ENCODE measurements around the gene CLIC1. TPM values are rescaled to one million over a fixed set of nuclear protein-coding genes. Genes with fewer than 3 reads are reported as not detected.
A peak's percentile ranks its signal among the peaks of the same experiment; 100 is the strongest.

CLIC1 gene
- total RNA-seq, 4 donors from 2014 or later, result 253 to 375 (median 362) TPM

DNA sequence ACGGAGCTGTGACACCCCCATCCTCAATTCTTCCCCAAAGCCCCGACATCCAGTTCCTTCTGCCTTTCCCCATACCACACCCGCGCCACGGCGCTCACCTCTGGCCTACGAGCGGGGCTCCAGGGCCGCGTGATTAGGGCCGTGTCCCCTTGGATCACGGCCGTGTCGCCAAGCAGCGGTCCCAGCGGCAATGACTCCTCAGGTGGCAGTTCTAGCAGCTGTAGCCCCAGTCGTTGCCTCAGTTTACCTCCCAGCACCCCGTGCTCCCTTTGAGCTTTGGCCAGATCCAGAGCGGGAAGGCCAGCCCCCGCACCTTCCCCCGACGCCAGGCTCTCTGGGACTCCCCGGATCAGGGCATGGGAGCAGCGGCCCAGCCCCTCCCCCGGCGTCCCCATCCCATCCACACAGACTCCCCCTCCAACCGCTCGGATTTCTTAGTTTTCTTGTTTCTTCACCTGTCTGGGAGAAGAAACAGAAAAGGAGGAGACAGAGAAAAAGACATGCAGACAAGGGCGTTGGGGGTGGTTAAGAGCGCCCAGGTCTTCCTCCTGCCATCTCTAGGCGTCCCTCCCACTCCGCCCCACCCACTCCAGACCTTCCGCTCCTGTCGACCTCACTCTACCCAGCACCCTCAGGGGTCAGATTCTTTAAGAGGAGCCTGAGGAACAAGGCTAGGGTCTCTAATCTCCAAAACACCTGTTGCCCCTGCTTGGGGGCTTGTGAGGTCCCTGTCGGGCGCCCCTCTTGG is 7.4 kb downstream of the CLIC1 start, which contains the start of gene DDAH2:
Gene DDAH2, minus strand, starts transcription at position 533 of the 748 bp plus-strand sequence. Its CDS starts 138 bp downstream, at position 395.
- H3K27ac ChIP-seq, result peak within 1 kb of the TSS; percentile 94 to 99 (median 96)
- peaks cover 17 to 63% (median 39%) of the 10 kb centered on the region in 4 donors for H3K4me1 ChIP-seq
- no peaks in the 10 kb centered on the region for H3K9me3 ChIP-seq
- 0 to 25% methylated on average over 2 to 36 of the region's 36 CpGs for WGBS, 2 donors (ENCODE audit: low coverage in 1 of 2)
- intact Hi-C loops (cut with DNase I; ENCODE audit: low total_unique reads), result loop anchor here (5.0 kb wide), 1 partner anchor 103 kb away; no protein-coding TSS in a partner anchor
- peaks cover 0 to 27% (median 13%) of the 10 kb centered on the region in 4 donors for H3K36me3 ChIP-seq
- peak; percentile 33 for DNase-seq
- H3K27me3 ChIP-seq, result no peaks in the 10 kb centered on the region
- peak within 1 kb of the TSS; percentile 58 to 79 (median 73) for H3K4me3 ChIP-seq
- no peak for TF ChIP-seq EP300 (IDR thresholded peaks at IDR 0.05; ENCODE audit: low read depth)
- no peak for TF ChIP-seq POLR2A (IDR thresholded peaks at IDR 0.05)
- no peak for TF ChIP-seq POLR2AphosphoS5 (IDR thresholded peaks at IDR 0.05)
- TF ChIP-seq, protein P1, sequence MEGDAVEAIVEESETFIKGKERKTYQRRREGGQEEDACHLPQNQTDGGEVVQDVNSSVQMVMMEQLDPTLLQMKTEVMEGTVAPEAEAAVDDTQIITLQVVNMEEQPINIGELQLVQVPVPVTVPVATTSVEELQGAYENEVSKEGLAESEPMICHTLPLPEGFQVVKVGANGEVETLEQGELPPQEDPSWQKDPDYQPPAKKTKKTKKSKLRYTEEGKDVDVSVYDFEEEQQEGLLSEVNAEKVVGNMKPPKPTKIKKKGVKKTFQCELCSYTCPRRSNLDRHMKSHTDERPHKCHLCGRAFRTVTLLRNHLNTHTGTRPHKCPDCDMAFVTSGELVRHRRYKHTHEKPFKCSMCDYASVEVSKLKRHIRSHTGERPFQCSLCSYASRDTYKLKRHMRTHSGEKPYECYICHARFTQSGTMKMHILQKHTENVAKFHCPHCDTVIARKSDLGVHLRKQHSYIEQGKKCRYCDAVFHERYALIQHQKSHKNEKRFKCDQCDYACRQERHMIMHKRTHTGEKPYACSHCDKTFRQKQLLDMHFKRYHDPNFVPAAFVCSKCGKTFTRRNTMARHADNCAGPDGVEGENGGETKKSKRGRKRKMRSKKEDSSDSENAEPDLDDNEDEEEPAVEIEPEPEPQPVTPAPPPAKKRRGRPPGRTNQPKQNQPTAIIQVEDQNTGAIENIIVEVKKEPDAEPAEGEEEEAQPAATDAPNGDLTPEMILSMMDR (IDR thresholded peaks at IDR 0.05), result peak in 3 of 5 experiments; percentile 42 to 78 (median 51)
- in situ Hi-C loops (cut with MboI; ENCODE audit: low pct_ligation_motif_present in 1 of 4, low pct_unique_long_range_greater_than_20kb in 1 of 4, low sequenced_read_pairs in 3 of 4), result no loop called here

DNA sequence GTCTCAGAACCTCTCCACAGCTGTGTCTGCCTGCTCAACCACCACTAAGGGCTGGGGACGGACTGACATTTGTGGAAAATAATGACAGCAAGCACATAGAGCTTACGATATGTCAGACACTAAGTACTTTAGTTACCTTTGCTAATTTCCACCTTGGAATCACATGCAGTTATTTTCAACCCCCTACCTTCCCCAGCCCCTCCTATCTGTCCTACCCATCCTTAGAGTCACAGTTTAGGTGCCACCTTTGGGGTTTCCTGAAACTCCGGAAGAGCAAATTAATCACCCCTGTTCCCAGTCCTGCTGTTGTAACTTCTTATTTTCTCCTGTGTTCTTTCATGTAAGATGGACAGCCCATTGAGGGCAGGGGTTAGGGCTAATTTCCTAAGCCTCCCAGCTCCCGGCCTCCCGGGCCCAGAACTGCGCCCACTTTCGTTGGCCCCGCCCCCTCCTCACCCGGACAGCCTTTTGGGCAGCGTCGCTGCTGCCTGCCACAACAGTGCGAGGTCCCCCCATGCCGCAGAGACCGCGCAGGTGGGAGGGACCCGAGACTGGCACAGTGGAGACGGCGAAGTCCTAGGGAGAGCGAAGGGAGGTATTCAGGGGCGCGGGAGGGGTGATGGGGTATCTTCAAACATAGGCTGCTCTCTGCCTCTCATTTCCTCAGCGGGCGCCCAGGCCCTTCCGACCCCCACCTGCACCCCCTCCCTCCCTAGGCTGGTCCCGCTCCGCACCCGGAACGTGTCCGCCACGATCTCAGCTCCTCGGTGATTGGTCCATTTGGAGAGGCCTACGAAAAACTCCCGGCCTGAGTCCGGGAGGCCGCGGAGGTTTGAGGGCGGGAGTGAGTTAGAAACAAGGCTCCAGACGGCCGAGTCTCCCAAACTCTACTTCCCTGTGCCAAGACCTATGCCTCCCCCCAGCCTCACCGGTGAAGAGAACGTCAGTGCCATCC is 8.3 kb downstream of the CLIC1 start:
- H3K9me3 ChIP-seq, result no peaks in the 10 kb centered on the region
- in situ Hi-C loops (cut with MboI; ENCODE audit: low pct_ligation_motif_present in 1 of 4, low pct_unique_long_range_greater_than_20kb in 1 of 4, low sequenced_read_pairs in 3 of 4), result no loop called here
- intact Hi-C loops (cut with DNase I; ENCODE audit: low total_unique reads), result loop anchor here (5.0 kb wide), 1 partner anchor 104 kb away; no protein-coding TSS in a partner anchor
- 80 to 87% methylated on average over 5 to 41 of the region's 41 CpGs for WGBS, 2 donors (ENCODE audit: low coverage in 1 of 2)
- no peak for DNase-seq
- peaks cover 14 to 53% (median 31%) of the 10 kb centered on the region in 4 donors for H3K4me1 ChIP-seq
- peak overlapping the region in 3 of 4 donors; percentile 58 to 74 (median 72) for H3K4me3 ChIP-seq
- peak overlapping the region; percentile 94 to 99 (median 96) for H3K27ac ChIP-seq
- TF ChIP-seq POLR2A (IDR thresholded peaks at IDR 0.05), result no peak
- no peak for TF ChIP-seq EP300 (IDR thresholded peaks at IDR 0.05; ENCODE audit: low read depth)
- no peak for TF ChIP-seq POLR2AphosphoS5 (IDR thresholded peaks at IDR 0.05)
- TF ChIP-seq, protein P1 (IDR thresholded peaks at IDR 0.05), result no peak
- peaks cover 0 to 22% (median 9%) of the 10 kb centered on the region in 4 donors for H3K36me3 ChIP-seq
- H3K27me3 ChIP-seq, result no peaks in the 10 kb centered on the region

DNA sequence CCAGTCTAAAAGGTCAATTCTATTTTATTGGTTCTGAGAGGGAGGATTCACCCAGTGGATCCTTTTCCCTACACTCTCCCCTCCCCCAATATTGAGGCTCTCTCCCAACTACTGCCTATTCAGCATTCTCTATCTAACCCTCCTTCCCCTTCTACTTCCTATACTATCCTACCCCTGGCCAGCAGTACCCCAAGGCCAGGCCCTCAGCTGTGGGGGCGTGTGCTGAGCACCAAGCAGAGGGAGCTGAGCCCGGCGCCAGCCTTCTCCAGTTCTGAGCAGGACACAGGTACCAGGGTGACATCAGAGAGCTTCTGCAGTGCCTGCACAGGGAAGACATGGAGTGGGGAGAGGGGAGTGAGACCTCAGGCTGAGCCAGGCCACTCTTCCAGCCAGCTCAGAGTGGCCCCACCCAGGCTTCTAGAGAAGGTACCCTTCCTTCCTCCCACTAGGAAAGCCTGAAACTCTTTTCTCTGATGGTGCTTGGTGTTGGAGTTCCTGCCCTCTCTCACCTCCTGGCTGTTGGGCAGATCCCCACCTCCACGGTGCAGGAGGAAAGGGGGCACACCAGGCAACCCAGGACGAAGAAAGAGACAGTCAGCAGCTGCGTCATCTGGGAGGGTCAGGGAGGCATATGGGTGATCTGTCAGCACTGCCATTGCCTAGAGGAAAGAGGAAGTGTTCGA is 9.2 kb downstream of the CLIC1 start:
- Histone ChIP-seq H3K4me1 (peaks cover 14 to 49% (median 30%) of the 10 kb centered on the region in 4 donors), H3K36me3 (peaks cover 0 to 14% (median 5%) of the 10 kb centered on the region in 4 donors), H3K27me3 (no peaks in the 10 kb centered on the region), H3K27ac (peak overlapping the region; percentile 94 to 99 (median 96)), H3K4me3 (no peak overlapping the region), H3K9me3 (no peaks in the 10 kb centered on the region)
- in situ Hi-C loops (cut with MboI; ENCODE audit: low pct_ligation_motif_present in 1 of 4, low pct_unique_long_range_greater_than_20kb in 1 of 4, low sequenced_read_pairs in 3 of 4), result no loop called here
- peak; percentile 51 for DNase-seq
- 61% methylated on average over 7 of the region's 7 CpGs; no CpG with 5 or more reads in 1 of the 2 donors for WGBS, 2 donors (ENCODE audit: low coverage in 1 of 2)
- intact Hi-C loops (cut with DNase I; ENCODE audit: low total_unique reads), result loop anchor here (5.0 kb wide), 1 partner anchor 105 kb away; no protein-coding TSS in a partner anchor
- peak; percentile 11 for TF ChIP-seq POLR2A (IDR thresholded peaks at IDR 0.05)
- no peak for TF ChIP-seq POLR2AphosphoS5 (IDR thresholded peaks at IDR 0.05)

Measured in transverse colon (tissue), 4 donors.